ENCODE measurements around the gene KCNIP2. TPM values are rescaled to one million over a fixed set of nuclear protein-coding genes. Genes with fewer than 3 reads are reported as not detected.

KCNIP2 gene
- total RNA-seq, 1 experiment from 2014 or later: 4.3 TPM

DNA sequence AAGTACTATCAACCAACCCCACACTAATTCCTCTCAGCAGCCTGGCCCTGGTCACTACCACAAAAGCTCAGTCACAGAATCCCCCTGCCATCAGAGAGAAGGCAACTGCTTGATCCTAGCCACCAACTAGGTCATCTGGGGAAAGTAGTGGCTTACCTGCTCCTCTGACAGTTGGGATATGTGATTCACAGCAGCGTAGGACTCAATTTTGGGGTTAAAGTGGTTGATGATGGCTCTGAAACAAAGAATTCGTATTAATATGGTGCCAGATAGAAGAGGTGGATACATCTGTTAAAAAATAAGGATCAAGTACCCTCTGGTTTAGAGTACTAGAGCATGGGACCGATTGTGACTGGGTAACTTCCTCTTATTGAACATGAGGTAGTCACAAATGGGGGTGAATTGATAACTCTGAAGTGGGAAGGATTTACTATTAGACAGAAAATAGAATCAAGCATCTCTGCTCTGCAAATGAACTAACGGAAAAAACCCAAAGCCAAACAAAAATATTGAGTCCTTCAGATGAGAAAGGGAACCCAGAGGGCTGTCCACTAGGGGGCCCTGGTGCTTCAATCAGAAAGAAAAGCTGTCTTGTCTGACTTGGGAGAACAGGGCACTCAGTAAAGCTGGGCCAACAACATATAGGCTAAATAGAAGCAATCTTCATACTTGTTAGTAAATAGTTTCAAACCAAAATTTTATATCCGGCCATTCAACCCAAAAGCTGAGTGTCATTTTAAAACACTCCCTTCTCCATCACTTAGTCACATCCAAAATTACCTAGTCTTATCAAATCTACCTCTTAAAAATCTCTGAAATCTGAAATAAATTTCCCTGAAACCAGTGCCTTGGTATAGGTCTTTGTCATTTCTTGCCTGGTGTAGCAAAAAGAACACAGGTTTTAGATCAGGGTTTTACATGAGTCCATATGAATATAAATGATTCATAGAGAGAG lies 45.9 kb upstream of the KCNIP2 start:
- intact Hi-C loops (cut with micrococcal nuclease; ENCODE audit: unreplicated experiment): loop anchor here (2.0 to 5.0 kb wide), 3 partner anchors 49 to 123 kb away; no protein-coding TSS in a partner anchor
- H3K9me3 ChIP-seq (ENCODE audit: control insufficient read depth, insufficient read depth, low read depth, low read length): no peaks in the 10 kb centered on the region
- no peak overlapping the region for H3K27ac ChIP-seq (ENCODE audit: low read length)
- ChIA-PET POLR2A (no interaction called here), CTCF (interaction anchor here (0.5 to 2.3 kb wide), 10 partner anchors 18 to 283 kb away, joined by 3 to 12 read pairs (median 3); no protein-coding TSS in a partner anchor)
- peak; percentile 53 for DNase-seq (ENCODE audit: low read depth, low spot score)
- BruUV-seq (replicated peaks): no TSS peak
- H3K4me3 ChIP-seq (ENCODE audit: low read depth in 2 of 2, low read length in 2 of 2): no peak overlapping the region
- no peaks in the 10 kb centered on the region for H3K36me3 ChIP-seq (ENCODE audit: control insufficient read depth, insufficient read depth, low read length)
- no peaks in the 10 kb centered on the region for H3K27me3 ChIP-seq (ENCODE audit: control insufficient read depth, insufficient read depth, low read length)
- TF ChIP-seq TCF7L2 (IDR thresholded peaks at IDR 0.05; ENCODE audit: low read depth, low read length): no peak
- TF ChIP-seq, protein P1, sequence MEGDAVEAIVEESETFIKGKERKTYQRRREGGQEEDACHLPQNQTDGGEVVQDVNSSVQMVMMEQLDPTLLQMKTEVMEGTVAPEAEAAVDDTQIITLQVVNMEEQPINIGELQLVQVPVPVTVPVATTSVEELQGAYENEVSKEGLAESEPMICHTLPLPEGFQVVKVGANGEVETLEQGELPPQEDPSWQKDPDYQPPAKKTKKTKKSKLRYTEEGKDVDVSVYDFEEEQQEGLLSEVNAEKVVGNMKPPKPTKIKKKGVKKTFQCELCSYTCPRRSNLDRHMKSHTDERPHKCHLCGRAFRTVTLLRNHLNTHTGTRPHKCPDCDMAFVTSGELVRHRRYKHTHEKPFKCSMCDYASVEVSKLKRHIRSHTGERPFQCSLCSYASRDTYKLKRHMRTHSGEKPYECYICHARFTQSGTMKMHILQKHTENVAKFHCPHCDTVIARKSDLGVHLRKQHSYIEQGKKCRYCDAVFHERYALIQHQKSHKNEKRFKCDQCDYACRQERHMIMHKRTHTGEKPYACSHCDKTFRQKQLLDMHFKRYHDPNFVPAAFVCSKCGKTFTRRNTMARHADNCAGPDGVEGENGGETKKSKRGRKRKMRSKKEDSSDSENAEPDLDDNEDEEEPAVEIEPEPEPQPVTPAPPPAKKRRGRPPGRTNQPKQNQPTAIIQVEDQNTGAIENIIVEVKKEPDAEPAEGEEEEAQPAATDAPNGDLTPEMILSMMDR (IDR thresholded peaks at IDR 0.05): peak; percentile 96
- in situ Hi-C loops (cut with HindIII; ENCODE audit: low pct_unique_long_range_greater_than_20kb, low sequenced_read_pairs): no loop called here
- peak; percentile 94 for ATAC-seq
- no peaks in the 10 kb centered on the region; the same call in 1 of the 2 replicates for H3K4me1 ChIP-seq (ENCODE audit: control insufficient read depth, insufficient read depth, low read length)

DNA sequence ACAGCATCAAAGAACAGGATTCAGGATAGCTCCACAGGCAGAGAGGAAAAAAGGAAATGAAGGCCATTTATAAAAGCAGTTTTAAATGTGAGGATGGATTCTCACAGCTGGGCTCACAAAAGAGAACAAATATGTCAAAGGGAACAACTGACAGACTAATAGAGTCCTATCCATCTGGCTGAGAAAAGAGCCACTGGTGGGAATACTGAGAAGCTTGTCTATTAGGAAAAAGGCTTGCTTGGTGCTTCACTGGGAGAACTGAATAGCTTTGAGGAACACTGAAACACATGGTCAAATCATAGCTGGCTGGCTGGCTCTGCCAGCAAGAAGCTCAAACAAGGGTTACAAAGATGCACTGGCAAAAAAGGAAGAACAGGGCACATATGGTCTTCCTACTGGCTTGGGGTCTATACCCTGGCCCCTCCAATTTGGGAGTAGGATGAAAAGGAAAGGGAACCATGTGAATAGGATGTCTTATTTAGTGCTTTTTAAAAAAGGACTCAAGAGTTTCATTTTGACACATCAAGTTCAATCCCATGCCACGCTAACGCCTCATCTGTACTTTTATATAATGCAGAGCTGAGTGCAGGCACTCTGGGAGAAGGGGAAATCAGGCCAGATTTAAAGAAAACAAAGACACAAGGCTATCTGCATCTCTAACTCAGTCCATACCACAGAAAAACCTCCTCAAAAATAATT lies 44.8 kb upstream of the KCNIP2 start:
- TF ChIP-seq, protein P2, sequence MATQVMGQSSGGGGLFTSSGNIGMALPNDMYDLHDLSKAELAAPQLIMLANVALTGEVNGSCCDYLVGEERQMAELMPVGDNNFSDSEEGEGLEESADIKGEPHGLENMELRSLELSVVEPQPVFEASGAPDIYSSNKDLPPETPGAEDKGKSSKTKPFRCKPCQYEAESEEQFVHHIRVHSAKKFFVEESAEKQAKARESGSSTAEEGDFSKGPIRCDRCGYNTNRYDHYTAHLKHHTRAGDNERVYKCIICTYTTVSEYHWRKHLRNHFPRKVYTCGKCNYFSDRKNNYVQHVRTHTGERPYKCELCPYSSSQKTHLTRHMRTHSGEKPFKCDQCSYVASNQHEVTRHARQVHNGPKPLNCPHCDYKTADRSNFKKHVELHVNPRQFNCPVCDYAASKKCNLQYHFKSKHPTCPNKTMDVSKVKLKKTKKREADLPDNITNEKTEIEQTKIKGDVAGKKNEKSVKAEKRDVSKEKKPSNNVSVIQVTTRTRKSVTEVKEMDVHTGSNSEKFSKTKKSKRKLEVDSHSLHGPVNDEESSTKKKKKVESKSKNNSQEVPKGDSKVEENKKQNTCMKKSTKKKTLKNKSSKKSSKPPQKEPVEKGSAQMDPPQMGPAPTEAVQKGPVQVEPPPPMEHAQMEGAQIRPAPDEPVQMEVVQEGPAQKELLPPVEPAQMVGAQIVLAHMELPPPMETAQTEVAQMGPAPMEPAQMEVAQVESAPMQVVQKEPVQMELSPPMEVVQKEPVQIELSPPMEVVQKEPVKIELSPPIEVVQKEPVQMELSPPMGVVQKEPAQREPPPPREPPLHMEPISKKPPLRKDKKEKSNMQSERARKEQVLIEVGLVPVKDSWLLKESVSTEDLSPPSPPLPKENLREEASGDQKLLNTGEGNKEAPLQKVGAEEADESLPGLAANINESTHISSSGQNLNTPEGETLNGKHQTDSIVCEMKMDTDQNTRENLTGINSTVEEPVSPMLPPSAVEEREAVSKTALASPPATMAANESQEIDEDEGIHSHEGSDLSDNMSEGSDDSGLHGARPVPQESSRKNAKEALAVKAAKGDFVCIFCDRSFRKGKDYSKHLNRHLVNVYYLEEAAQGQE (IDR thresholded peaks at IDR 0.05; ENCODE audit: insufficient read depth in 1 of 2, low read depth in 2 of 2, low read length in 1 of 2): no peak
- TF ChIP-seq POLR2AphosphoS5 (IDR thresholded peaks at IDR 0.05; ENCODE audit: low read depth, low read length) (no peak), TCF7L2 (IDR thresholded peaks at IDR 0.05; ENCODE audit: low read depth, low read length) (no peak), SIN3A (IDR thresholded peaks at IDR 0.05; ENCODE audit: borderline replicate concordance, insufficient read depth, low read depth, low read length) (no peak)
- TF ChIP-seq, protein P1 (IDR thresholded peaks at IDR 0.05): no peak
- CTCF ChIA-PET: interaction anchor here (0.6 to 2.3 kb wide), 3 partner anchors 47 to 225 kb away, joined by 4 to 12 read pairs (median 9); no protein-coding TSS in a partner anchor
- Histone ChIP-seq H3K4me1 (ENCODE audit: control insufficient read depth, insufficient read depth, low read length) (no peaks in the 10 kb centered on the region; the same call in 1 of the 2 replicates), H3K36me3 (ENCODE audit: control insufficient read depth, insufficient read depth, low read length) (no peaks in the 10 kb centered on the region), H3K27me3 (ENCODE audit: control insufficient read depth, insufficient read depth, low read length) (no peaks in the 10 kb centered on the region), H3K27ac (ENCODE audit: low read length) (no peak overlapping the region), H3K9me3 (ENCODE audit: control insufficient read depth, insufficient read depth, low read depth, low read length) (no peaks in the 10 kb centered on the region), H3K4me3 (ENCODE audit: low read depth in 2 of 2, low read length in 2 of 2) (no peak overlapping the region)
- no peak for DNase-seq (ENCODE audit: low read depth, low spot score)
- ATAC-seq: no peak
- intact Hi-C loops (cut with micrococcal nuclease; ENCODE audit: unreplicated experiment): loop anchor here (2.0 to 5.0 kb wide), 2 partner anchors 48 to 124 kb away; no protein-coding TSS in a partner anchor
- in situ Hi-C loops (cut with HindIII; ENCODE audit: low pct_unique_long_range_greater_than_20kb, low sequenced_read_pairs): no loop called here
- POLR2A ChIA-PET: no interaction called here
- TSS peak; percentile 33 for BruUV-seq (replicated peaks)

Measured in Panc1 (cell line).